ENCODE measurements around the gene SRBD1.

DNA sequence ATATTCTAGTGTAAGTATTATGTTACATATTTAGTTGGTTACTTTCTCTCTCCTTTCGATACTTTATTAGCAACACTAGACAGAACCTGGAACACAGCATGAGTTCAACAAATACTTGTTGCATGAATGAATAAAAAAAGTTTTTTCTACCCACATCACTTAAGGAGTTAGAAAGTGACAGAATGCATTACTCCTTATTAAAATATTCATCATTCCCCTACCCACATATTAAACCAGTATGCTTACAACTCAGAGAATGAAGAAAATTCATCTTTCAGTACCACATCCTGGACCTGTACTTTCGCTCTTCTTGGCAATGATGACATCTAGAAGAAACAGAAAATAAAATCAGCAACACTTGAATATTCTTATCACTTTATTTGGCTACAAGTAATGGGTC lies 6.0 kb downstream of the SRBD1 start:
- TF ChIP-seq EZH2phosphoT487 (IDR thresholded peaks at IDR 0.05; ENCODE audit: borderline replicate concordance) (no peak), ZNF274 (IDR thresholded peaks at IDR 0.05; ENCODE audit: low read depth, low read length) (no peak), ZFX (IDR thresholded peaks at IDR 0.05) (no peak), POLR2A (IDR thresholded peaks at IDR 0.05; ENCODE audit: borderline replicate concordance, extremely low read depth, insufficient read depth, insufficient read length) (no peak), EZH2 (IDR thresholded peaks at IDR 0.05) (no peak), JUND (IDR thresholded peaks at IDR 0.05) (no peak), RAD21 (IDR thresholded peaks at IDR 0.05; ENCODE audit: low read depth) (no peak), CEBPB (IDR thresholded peaks at IDR 0.05; ENCODE audit: low read depth) (no peak), FOSL1 (IDR thresholded peaks at IDR 0.05; ENCODE audit: low read depth) (no peak), SIN3A (IDR thresholded peaks at IDR 0.05; ENCODE audit: low read depth) (no peak)
- TF ChIP-seq, protein P1, sequence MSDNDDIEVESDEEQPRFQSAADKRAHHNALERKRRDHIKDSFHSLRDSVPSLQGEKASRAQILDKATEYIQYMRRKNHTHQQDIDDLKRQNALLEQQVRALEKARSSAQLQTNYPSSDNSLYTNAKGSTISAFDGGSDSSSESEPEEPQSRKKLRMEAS (IDR thresholded peaks at IDR 0.05): no peak
- TF ChIP-seq, protein P2, sequence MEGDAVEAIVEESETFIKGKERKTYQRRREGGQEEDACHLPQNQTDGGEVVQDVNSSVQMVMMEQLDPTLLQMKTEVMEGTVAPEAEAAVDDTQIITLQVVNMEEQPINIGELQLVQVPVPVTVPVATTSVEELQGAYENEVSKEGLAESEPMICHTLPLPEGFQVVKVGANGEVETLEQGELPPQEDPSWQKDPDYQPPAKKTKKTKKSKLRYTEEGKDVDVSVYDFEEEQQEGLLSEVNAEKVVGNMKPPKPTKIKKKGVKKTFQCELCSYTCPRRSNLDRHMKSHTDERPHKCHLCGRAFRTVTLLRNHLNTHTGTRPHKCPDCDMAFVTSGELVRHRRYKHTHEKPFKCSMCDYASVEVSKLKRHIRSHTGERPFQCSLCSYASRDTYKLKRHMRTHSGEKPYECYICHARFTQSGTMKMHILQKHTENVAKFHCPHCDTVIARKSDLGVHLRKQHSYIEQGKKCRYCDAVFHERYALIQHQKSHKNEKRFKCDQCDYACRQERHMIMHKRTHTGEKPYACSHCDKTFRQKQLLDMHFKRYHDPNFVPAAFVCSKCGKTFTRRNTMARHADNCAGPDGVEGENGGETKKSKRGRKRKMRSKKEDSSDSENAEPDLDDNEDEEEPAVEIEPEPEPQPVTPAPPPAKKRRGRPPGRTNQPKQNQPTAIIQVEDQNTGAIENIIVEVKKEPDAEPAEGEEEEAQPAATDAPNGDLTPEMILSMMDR (IDR thresholded peaks at IDR 0.05 in 2 of 3, conservative IDR thresholded peaks at IDR 0.05 in 1 of 3; ENCODE audit: borderline replicate concordance in 1 of 3, insufficient read depth in 1 of 3, low read depth in 2 of 3, low read length in 2 of 3): no peak
- TF ChIP-seq, protein P3, sequence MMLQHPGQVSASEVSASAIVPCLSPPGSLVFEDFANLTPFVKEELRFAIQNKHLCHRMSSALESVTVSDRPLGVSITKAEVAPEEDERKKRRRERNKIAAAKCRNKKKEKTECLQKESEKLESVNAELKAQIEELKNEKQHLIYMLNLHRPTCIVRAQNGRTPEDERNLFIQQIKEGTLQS (IDR thresholded peaks at IDR 0.05): no peak

Data from HCT116 (cell line).